ENCODE results near the gene DUSP19. TPM values are rescaled to one million over a fixed set of nuclear protein-coding genes. Genes with fewer than 3 reads are reported as not detected.
A peak's percentile ranks its signal among the peaks of the same experiment; 100 is the strongest.

The DUSP19 gene
- total and polyA plus RNA-seq, 2 experiments from 2014 or later = 1.2 to 4.7 TPM

DNA sequence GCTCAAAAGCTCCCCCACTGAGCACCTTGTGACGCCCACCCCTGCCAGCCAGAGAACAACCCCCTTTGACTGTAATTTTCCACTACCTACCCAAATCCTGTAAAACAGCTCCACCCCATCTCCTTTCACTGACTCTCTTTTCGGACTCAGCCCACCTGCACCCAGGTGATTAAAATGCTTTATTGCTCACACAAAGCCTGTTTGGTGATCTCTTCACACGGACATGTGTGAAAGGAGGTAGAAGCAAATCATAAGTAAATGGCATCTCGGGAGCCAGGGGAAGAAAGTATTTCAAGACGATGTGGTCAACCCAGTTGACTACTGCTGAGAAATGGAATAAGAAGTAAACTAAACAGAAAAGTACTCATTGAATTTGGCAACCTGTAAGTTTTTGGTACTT is 29.1 kb upstream of the DUSP19 start:
- no peak overlapping the region for H3K27ac ChIP-seq
- H3K27me3 ChIP-seq = no peaks in the 10 kb centered on the region
- TF ChIP-seq EZH2phosphoT487 (IDR thresholded peaks at IDR 0.05; ENCODE audit: low read depth, severe bottlenecking, unreplicated experiment) (no peak), EZH2 (IDR thresholded peaks at IDR 0.05; ENCODE audit: borderline replicate concordance) (no peak)
- TF ChIP-seq, protein P1, sequence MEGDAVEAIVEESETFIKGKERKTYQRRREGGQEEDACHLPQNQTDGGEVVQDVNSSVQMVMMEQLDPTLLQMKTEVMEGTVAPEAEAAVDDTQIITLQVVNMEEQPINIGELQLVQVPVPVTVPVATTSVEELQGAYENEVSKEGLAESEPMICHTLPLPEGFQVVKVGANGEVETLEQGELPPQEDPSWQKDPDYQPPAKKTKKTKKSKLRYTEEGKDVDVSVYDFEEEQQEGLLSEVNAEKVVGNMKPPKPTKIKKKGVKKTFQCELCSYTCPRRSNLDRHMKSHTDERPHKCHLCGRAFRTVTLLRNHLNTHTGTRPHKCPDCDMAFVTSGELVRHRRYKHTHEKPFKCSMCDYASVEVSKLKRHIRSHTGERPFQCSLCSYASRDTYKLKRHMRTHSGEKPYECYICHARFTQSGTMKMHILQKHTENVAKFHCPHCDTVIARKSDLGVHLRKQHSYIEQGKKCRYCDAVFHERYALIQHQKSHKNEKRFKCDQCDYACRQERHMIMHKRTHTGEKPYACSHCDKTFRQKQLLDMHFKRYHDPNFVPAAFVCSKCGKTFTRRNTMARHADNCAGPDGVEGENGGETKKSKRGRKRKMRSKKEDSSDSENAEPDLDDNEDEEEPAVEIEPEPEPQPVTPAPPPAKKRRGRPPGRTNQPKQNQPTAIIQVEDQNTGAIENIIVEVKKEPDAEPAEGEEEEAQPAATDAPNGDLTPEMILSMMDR (IDR thresholded peaks at IDR 0.05; ENCODE audit: poor library complexity) = no peak
- H4K20me1 ChIP-seq (ENCODE audit: insufficient read depth, poor library complexity, severe bottlenecking) = no peaks in the 10 kb centered on the region
- H3K79me2 ChIP-seq = no peaks in the 10 kb centered on the region
- H2AFZ ChIP-seq = no peak overlapping the region
- WGBS (ENCODE audit: low lambda C conversion rate, missing lambda C conversion rate) = 54% methylated on average over 5 of the region's 5 CpGs
- H3K4me1 ChIP-seq (ENCODE audit: insufficient read depth) = no peaks in the 10 kb centered on the region
- no peak for DNase-seq (ENCODE audit: low spot score)
- no peak overlapping the region for H3K4me2 ChIP-seq
- no peaks in the 10 kb centered on the region for H3K9me2 ChIP-seq (replicated peaks; ENCODE audit: insufficient read depth)
- H3K36me3 ChIP-seq (replicated peaks; ENCODE audit: insufficient read depth, low read depth) = no peaks in the 10 kb centered on the region
- H3K9me3 ChIP-seq (ENCODE audit: low read depth) = no peaks in the 10 kb centered on the region
- no peak overlapping the region for H3K4me3 ChIP-seq

DNA sequence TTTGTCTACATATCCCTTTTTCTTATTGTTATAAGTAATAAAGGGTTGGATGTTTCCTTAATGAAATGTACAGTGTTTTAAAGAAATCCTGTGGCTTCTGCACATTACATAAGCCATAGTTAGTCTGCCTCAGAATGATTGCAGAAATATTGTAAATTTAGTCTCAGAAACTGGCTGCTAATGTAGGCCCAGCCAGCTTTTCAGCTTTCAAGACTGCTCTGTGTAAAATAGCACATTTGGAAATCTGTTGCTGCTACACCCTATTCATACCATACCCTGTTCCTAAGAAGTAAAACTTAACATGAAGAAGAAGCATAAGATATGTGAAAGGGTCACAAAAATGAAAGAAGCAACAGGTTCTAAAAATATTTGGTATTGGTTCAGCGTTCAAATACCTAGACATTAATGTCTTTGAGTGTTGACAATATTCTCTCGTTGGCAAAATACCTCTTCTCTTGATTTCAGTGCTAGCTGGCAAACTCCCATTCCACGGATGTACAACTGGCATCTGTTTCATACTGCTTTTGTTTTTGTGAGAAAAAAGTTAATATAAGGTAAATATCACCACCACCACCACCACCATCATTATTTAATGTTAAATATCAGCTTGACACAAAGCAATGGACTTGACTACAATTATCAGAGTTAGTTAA is 21.1 kb upstream of the DUSP19 start:
- Histone ChIP-seq H3K27me3 (no peaks in the 10 kb centered on the region), H3K27ac (peak overlapping the region; percentile 88), H3K4me3 (no peak overlapping the region), H3K9me3 (ENCODE audit: low read depth) (no peaks in the 10 kb centered on the region), H2AFZ (peak overlapping the region; percentile 34), H3K9me2 (replicated peaks; ENCODE audit: insufficient read depth) (no peaks in the 10 kb centered on the region), H3K4me2 (peak overlapping the region; percentile 65), H3K4me1 (ENCODE audit: insufficient read depth) (peaks cover 15% of the 10 kb centered on the region), H3K79me2 (no peaks in the 10 kb centered on the region), H4K20me1 (ENCODE audit: insufficient read depth, poor library complexity, severe bottlenecking) (no peaks in the 10 kb centered on the region), H3K36me3 (replicated peaks; ENCODE audit: insufficient read depth, low read depth) (no peaks in the 10 kb centered on the region)
- TF ChIP-seq EZH2phosphoT487 (IDR thresholded peaks at IDR 0.05; ENCODE audit: low read depth, severe bottlenecking, unreplicated experiment) (no peak), EZH2 (IDR thresholded peaks at IDR 0.05; ENCODE audit: borderline replicate concordance) (no peak)
- TF ChIP-seq, protein P1 (IDR thresholded peaks at IDR 0.05; ENCODE audit: poor library complexity) = no peak
- DNase-seq (ENCODE audit: low spot score) = no peak
- 84% methylated on average over 3 of the region's 3 CpGs for WGBS (ENCODE audit: low lambda C conversion rate, missing lambda C conversion rate)

DNA sequence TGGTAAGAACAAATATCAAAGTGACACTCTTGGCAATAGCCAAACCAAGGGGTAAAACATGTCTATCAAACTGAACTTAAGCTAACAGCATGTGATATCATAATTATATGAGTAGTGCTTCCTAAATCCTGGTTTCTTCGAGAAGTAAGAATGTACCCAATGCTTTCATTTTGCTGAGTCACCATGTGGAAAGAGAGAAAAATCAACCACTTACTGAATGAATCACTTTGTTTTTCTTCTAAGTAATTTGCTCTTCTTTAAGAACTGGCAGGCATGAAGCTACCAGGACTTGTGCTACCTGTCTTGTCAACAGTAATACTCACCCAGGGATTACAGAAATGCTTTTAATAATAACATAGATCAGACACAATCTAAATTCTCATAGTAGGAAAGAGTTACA is 19.0 kb upstream of the DUSP19 start:
- H3K79me2 ChIP-seq = no peaks in the 10 kb centered on the region
- no peaks in the 10 kb centered on the region for H3K9me2 ChIP-seq (replicated peaks; ENCODE audit: insufficient read depth)
- no peak overlapping the region for H2AFZ ChIP-seq
- no peaks in the 10 kb centered on the region for H3K36me3 ChIP-seq (replicated peaks; ENCODE audit: insufficient read depth, low read depth)
- H3K4me1 ChIP-seq (ENCODE audit: insufficient read depth) = peaks cover 15% of the 10 kb centered on the region
- DNase-seq (ENCODE audit: low spot score) = peak; percentile 32
- peak overlapping the region; percentile 94 for H3K27ac ChIP-seq
- TF ChIP-seq, protein P1 (IDR thresholded peaks at IDR 0.05; ENCODE audit: poor library complexity) = no peak
- TF ChIP-seq EZH2phosphoT487 (IDR thresholded peaks at IDR 0.05; ENCODE audit: low read depth, severe bottlenecking, unreplicated experiment) = no peak
- TF ChIP-seq EZH2 (IDR thresholded peaks at IDR 0.05; ENCODE audit: borderline replicate concordance) = no peak
- no peak overlapping the region for H3K4me3 ChIP-seq
- 32% methylated on average over 1 of the region's 1 CpG for WGBS (ENCODE audit: low lambda C conversion rate, missing lambda C conversion rate)
- peak overlapping the region; percentile 64 for H3K4me2 ChIP-seq
- H4K20me1 ChIP-seq (ENCODE audit: insufficient read depth, poor library complexity, severe bottlenecking) = no peaks in the 10 kb centered on the region
- no peaks in the 10 kb centered on the region for H3K9me3 ChIP-seq (ENCODE audit: low read depth)
- no peaks in the 10 kb centered on the region for H3K27me3 ChIP-seq

All from hepatocyte (in vitro differentiated cells).